Activated CD4-positive, CD25-positive, alpha-beta regulatory T cell treated with anti-CD3 and anti-CD28 coated beads, Interleukin-2, amount 50 U/mL, for 24 hours (primary cell): ENCODE measurements around the gene AKAP3.

Experiments used
- ATAC-seq, 2 donors: fragments of 150-1000 bp; cut with Tn5 transposase; one replicate each; pipeline ENCODE4 v1.10.0; 2021; ENCODE audit warnings: mild to moderate bottlenecking in 1 of 2, moderate library complexity in 1 of 2

AKAP3 gene

DNA sequence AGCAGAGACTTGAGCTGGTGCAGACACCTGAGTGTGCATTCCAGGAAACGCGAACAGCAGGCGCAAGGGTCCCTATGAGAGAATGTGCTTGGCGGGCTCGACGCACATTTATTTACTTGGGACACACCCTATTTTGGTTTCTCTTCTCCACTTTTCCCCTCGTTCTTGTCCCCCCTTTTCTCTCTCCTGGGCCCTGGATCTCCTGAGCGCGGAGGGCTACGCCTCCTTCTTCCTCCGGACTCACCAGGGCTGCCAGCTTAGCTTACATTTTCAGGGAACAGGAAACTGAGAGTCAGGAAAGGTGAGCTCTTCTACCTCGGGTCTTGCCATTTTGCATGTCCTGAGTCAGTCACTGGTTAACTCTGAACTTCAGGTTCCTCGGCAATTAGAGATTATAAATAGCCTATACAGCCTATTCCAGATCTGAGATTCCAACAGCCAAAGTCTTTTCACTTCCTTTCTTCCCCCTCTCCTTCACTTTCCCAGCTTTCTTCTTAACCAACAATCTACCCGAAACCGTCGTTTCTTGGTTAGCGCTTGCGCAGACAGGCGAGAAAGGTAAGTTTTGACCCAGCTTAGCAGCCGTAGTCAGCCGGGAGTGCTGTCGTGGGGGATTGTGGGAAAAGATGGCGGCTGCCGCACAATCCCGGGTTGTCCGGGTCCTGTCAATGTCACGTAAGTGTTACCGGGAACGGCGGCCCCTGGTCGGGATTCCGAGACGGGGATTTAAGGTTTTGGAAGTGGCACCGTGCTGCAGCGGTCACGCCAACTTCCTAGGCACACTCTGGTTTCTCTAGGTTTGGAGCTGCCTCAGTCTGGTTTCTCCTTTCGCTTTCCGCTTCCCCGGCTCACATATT is at the start of gene AKAP3, which contains the start of gene NDUFA9:
Gene AKAP3 (minus strand): TSS at position 551 of the 857 bp plus-strand sequence. CDS start 10,855 bp downstream, outside the sequence.
Gene NDUFA9 (plus strand): TSS at position 614 of the 857 bp plus-strand sequence. CDS start 13 bp downstream, at position 627.
- peak; percentile 92 to 95 for ATAC-seq

DNA sequence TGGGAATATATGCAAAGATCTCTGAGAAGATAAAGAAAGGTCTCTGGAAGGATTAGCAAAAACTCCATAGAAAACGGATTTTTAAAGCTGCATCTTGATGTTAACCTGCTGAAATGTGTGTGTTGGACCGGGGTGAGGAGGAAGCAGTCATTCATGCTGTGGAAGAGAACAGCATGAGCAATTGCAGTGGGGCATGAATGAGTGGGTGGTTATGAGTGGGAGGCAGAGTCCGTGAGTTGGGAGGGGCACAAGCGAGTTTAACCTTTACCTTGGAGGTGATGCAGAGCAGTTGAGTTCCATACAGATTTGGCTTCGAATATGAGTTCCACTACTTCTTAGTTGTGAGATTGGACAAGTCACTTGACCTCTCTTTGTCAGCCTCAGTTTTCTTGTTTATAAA is 41.9 kb upstream of the AKAP3 start:
- ATAC-seq = no peak

GRCh38 chr12:4685317-4685716 is 36.5 kb upstream of the AKAP3 start:
- no peak for ATAC-seq

DNA sequence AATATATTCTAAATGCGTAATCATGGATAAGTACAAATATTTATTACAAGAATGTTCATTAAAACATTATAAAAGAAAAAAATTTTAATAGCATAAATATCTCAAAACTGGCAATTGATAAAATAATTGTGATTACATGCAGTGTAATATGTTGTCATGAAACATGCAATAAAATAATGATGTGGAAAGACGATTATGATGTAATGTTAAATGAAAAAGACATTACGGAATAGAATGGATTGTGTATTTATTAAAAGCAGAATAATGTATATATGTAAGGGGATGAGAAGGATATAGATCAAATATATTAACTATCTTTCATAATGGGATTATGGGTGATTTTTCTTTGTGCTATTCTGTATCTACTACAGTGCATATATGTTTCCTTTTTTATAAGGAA is 32.9 kb upstream of the AKAP3 start:
- no peak for ATAC-seq

DNA sequence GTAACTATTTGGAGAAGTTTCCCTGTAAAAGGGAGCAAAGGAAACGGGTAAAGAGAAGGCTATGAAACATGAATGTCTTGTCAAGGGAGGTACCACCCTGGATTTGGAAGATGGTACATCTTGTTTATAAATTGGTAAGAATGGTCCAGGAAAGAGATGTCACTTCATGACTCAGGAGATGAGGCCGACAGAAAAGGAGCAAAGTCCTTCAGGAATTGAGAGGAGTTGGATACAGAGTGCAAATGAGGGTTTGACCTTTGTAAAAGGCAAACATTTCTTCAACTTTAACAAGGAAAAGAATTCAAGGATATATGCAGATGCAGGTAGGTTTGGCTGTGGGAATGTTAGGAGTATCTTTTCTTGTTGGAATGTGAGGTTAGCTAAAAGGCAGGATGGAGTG is 30.9 kb upstream of the AKAP3 start:
- no peak for ATAC-seq

DNA sequence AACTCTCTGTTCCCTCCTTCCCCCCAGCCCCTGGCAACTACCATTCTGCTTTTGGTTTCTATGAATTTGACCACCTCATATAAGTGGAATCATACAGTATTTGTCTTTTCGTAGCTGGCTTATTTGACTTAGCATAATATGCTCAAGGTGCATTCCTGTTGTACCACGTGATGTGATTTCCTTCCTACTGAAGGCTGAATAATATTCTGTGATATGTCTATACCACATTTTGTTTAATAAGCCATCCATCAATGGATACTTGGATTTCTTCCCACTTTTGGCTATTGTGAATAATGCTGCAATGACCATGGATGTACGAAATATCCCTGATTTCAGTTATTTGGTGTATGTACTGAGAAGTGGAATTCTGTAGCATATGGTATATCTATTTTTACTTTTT is 16.4 kb upstream of the AKAP3 start:
- ATAC-seq = no peak

DNA sequence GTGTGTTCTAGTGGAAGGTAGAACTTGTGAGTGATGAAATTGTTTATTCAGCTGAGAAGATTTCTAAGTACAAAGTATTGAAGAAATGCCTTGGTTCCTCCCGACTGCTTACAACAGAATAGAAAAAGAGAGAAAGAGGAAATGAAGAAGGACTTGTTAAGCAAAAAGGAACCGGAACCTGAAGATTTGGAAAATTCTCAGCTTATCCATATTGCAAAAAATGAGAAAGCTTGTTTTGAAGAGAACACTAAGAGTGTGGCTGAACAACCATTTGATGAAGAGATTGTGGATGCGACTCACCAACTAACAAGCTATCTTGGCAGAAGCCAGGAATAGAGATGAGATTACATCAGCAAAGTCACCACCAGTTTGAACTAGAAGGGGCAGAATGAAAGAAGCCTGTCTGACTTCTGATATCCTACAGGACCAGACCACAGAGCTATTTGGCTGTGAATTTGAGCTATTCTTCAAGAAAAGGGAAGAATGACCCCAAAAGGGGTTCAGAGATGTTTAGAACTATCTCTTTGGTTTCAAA is 15.2 kb upstream of the AKAP3 start:
- ATAC-seq = no peak

- peak in 1 of 2 donors; percentile 25 for ATAC-seq
These were observed 4.8 kb upstream of the AKAP3 start for GRCh38 chr12:4653691-4654090.

DNA sequence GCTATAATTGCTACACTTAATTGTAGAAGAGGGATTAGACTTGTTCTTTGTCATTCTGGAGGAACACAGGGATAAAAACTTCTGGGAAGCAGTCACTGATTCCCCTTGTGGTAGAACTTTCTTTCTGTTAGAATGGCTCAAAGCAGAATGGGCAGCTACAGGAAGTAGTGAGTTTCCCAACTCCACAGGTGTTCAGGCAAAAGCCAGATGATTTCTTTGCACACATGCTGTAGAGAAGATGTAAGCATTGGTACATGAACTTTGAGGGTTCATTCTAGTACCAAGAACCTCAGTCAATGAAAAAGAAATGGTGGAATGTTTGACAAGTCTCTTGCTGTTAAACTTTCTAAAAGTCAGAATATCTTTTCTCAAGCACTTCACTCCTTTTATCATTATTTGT is 4.4 kb upstream of the AKAP3 start:
- no peak for ATAC-seq

GRCh38 chr12:4649358-4649661 is 459 bp upstream of the AKAP3 start:
- no peak for ATAC-seq

- no peak for ATAC-seq
These were observed 749 bp downstream of the AKAP3 start for GRCh38 chr12:4648104-4648500.

GRCh38 chr12:4645023-4645422 is 3.8 kb downstream of the AKAP3 start:
- ATAC-seq = no peak

GRCh38 chr12:4643747-4644146 is 5.1 kb downstream of the AKAP3 start:
- no peak for ATAC-seq

DNA sequence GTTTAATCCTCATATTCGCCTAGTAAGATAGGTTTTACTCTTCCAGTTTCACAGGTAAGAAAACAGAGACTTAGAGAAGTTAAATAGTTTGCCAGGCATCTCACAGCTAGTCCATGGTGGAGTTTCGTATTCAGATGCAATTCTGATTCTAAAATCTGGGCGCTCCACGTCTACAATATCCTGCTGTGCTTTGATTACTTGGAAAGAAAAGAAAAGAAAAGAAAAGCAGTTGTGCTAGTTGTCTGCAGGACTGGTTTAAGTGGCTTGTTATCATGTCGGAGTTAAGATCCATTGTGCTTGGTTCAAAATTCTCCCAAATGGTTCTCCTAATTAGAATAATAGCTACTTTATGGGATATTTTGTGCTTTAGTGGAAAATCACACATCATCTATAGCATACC is 18.6 kb downstream of the AKAP3 start:
- ATAC-seq = no peak

- ATAC-seq = no peak
These were observed 20.4 kb downstream of the AKAP3 start for GRCh38 chr12:4628406-4628805.

DNA sequence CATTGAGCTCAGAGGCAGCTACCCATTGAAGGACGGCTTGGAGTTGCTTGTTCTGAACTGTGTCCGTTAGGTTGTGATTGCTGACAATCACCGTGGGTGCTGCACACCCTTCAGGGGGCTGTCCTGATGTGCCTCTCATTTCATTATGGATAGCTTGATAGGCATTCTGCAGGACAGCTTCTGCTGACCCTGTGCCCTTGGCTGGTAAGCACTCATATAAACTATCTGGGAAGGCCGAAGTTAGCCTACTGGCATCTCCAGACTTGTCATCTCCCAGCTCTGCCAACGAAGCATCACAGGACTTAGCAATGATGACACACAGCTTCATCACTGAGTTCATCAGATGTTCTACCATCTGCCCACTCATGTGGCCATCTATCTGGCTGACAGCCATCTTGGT is 22.3 kb downstream of the AKAP3 start:
- no peak for ATAC-seq

- no peak for ATAC-seq
These were observed 27.3 kb downstream of the AKAP3 start for GRCh38 chr12:4621511-4621910.

DNA sequence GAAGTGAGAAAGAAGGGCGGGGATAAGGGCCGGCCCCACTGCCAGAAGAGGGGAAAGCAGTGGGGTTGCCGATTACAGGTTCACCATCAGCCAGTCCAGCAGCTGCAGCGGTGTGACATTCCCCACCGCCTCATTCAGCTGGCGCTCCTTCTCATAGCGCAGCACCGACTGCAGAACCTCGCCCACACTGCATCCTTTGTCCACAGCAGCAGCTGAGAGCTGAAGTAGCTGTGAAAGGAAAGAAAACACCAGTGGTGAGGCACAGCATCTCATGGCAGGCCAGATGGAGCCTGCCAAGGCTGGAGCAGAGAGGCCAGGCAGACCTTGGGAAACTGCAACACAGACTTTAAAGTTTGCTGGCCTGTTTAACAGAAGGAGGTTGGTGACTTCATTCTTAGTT is 33.2 kb downstream of the AKAP3 start:
- ATAC-seq = no peak

DNA sequence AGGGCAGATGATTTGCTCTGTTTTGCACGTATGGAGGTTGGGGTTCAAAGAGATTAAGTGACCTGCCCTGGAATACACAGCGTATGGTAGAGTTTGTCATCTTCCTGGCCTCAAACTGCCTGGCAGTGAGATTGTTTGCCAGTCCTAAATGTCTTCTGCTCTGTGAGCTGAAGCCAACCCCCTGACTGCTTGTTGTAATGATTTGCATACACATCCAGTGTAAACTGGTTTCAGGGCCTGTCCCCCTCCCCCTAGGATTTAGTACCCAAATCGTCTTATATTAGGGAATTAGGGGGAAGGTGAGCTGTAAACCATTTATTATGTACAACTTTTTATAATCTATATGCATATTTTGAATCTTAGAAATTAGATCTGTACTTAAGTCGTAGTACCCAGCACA is 38.4 kb downstream of the AKAP3 start:
- no peak for ATAC-seq

DNA sequence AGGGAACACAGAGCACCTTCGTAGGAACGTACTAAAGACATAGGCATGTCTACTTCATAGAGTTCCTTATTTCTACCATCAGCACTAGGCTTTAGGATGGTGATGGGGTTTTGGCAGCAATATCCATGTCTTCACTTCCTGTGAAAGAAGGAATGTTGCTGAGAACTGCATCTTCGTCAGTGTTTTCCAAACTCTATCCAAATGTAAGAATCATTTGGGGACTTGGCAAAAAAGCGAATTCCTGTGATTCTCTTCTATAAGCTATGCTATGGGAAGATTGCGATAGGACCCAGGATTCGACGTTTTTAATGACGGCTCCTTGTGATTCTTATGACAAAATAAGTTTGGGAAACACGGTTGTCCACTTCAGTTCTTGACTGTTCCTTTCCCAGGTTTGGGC is 39.8 kb downstream of the AKAP3 start:
- ATAC-seq = no peak

DNA sequence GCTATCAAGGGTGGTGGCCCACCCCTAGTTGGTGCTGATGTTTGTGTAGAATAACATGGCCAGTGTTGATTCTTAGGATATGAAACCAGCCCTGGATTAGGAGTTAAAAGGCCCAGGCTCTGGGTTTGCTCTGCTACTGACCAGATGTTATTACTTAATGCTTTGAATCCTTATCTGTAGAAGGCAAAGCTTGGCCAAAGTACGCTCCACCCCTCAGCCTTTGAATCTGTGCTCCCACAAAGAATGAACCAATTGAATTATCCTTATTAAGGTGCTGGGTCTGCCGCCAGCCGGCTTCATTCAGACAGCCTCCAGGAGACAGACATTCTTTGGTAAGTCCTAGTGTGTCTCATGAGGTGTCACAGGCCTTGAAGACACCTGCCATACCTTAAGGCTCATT is 41.8 kb downstream of the AKAP3 start:
- ATAC-seq = no peak

DNA sequence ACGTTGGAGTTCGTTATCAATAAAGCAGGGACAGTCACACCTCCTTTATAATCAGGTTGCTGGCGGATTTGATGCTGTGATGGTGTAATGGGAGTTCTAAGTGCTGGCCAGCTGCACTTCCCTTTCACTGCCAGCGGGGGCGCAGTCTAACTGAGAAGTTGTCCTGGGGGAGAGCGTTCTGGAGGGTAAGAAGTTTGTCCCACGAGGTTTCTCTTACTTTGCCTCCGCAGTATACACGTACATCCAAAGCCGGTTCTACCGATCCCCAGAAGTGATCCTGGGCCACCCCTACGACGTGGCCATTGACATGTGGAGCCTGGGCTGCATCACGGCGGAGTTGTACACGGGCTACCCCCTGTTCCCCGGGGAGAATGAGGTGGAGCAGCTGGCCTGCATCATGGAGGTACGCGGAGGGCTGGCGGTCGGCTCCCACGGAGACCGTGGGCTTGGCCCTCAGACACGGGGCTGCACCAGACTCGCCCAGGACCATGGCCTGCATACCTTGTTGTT is 44.1 kb downstream of the AKAP3 start:
- ATAC-seq = peak; percentile 94 to 95

DNA sequence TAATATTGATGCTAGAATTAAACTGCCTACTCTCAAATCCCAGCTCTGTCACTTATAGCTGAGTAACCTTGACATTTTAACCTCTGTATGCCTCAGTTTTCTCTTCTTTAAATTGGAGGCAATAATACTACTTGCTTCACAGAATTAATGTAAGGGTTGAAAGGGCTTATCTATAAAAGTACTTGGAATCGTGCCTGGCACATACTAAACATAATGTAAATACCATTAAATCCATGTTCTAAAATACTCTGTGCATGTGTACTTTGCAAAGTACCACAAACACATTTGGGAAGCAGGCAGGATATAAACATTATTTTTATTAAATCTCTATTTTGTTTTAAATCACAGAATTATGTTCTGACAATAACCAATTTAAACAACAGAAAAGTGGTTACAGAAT is 44.9 kb downstream of the AKAP3 start:
- no peak for ATAC-seq

GRCh38 chr12:4603421-4603820 is 45.4 kb downstream of the AKAP3 start:
- no peak for ATAC-seq

DNA sequence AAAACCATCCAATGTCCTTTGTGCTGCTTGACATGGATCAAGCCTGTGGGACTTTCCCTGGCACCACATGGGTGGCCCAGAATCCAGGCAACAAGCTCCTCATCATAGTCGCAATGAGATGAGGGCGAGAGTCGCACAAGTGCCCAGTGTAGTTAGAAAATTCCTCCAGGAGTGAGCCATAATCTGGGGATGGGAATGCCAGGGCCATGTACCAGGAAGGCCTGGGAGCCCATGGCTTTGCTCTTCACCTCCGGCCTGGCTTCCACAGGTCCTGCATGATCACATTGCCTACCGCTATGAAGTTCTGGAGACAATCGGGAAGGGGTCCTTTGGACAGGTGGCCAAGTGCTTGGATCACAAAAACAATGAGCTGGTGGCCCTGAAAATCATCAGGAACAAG is 53.0 kb downstream of the AKAP3 start:
- no peak for ATAC-seq
